Measurements from ENCODE around the gene ARHGAP1.

DNA sequence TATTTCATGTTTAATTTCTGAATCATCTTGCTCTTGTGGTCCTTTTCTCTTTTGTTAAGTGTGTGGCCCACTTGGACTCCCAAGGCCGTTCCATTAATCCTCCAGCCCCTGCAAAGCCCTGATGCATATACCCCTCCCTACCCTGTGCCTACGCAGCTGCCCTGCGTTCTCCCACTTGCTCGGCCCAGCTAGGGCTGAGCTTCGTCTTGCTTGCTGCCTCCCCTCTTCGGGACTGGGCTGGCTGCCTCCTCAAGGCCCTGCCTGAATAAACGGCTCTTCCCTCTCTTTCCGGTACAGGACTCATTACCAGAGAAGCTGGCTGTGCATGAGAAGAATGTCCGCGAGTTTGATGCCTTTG, 28.5 kb downstream of the ARHGAP1 start:
- TF ChIP-seq ZNF274 (IDR thresholded peaks at IDR 0.05; ENCODE audit: low read depth, low read length) (no peak), YY1 (IDR thresholded peaks at IDR 0.05; ENCODE audit: insufficient read depth, insufficient read length) (no peak), SUZ12 (IDR thresholded peaks at IDR 0.05; ENCODE audit: extremely low read depth, insufficient read depth, insufficient read length) (no peak)
